ENCODE measurements around the gene IER2. TPM values are rescaled to one million over a fixed set of nuclear protein-coding genes. Genes with fewer than 3 reads are reported as not detected.

Gene IER2
- total and polyA plus RNA-seq, 9 of the 15 experiments (the other 6 are each of a cell fraction or from before 2014, with no cell fraction given): 4.5 to 205 (median 23.7) TPM

DNA sequence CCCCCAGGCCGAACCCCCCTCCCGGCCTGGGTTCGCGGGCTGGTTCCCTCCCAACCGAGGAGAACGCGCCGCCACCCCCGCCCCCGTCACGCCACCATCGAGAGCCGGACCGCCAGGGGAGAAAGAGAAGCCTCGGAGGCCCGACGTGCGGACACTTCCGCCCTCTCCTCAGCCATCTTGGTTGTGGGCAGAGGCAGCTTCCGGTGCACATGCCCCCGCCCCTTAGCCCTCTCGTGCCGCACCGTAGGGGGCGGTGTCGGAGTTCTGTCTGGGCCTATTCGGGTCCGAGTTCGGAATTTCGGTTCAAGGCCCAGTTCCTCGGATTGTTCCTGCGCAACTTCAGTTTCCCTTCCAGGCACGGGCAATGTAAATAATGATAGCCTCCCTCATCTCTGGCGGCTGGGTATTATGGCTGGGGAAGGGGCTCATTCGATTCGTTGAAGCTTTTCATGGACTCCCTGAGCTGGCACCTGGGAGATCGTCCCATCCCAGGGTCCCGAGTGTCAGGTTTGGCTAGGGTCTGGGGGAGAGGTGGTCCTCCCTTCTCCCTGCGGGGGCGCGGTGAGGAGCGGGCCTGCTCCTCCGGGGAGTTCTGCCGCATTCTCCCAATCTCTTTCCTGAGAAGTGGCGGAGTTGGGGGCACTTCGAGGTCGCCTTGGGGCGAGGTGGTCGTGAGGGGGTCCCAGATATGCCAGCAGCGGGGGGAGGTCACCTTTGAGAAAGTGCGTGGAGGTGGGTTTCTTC, at the start of gene IER2, which contains the start of gene STX10 (continued):
- TF ChIP-seq, protein P1, sequence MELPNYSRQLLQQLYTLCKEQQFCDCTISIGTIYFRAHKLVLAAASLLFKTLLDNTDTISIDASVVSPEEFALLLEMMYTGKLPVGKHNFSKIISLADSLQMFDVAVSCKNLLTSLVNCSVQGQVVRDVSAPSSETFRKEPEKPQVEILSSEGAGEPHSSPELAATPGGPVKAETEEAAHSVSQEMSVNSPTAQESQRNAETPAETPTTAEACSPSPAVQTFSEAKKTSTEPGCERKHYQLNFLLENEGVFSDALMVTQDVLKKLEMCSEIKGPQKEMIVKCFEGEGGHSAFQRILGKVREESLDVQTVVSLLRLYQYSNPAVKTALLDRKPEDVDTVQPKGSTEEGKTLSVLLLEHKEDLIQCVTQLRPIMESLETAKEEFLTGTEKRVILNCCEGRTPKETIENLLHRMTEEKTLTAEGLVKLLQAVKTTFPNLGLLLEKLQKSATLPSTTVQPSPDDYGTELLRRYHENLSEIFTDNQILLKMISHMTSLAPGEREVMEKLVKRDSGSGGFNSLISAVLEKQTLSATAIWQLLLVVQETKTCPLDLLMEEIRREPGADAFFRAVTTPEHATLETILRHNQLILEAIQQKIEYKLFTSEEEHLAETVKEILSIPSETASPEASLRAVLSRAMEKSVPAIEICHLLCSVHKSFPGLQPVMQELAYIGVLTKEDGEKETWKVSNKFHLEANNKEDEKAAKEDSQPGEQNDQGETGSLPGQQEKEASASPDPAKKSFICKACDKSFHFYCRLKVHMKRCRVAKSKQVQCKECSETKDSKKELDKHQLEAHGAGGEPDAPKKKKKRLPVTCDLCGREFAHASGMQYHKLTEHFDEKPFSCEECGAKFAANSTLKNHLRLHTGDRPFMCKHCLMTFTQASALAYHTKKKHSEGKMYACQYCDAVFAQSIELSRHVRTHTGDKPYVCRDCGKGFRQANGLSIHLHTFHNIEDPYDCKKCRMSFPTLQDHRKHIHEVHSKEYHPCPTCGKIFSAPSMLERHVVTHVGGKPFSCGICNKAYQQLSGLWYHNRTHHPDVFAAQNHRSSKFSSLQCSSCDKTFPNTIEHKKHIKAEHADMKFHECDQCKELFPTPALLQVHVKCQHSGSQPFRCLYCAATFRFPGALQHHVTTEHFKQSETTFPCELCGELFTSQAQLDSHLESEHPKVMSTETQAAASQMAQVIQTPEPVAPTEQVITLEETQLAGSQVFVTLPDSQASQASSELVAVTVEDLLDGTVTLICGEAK (IDR thresholded peaks at IDR 0.05): peak; percentile 98
- TF ChIP-seq, protein P1 (CRISPR knock-in tag; IDR thresholded peaks at IDR 0.05): no peak
- TF ChIP-seq NEUROD1 (IDR thresholded peaks at IDR 0.05; ENCODE audit: borderline replicate concordance, low read depth, low read length, partially characterized antibody) (peak; percentile 30), KDM2B (CRISPR knock-in tag; IDR thresholded peaks at IDR 0.05) (no peak), NONO (IDR thresholded peaks at IDR 0.05; ENCODE audit: low read depth in 2 of 2, low read length in 1 of 2) (no peak), ESRRA (IDR thresholded peaks at IDR 0.05; ENCODE audit: borderline replicate concordance, low read depth) (peak; percentile 74), DNMT1 (IDR thresholded peaks at IDR 0.05) (peak; percentile 92; the same call in 1 of the 2 replicates), NELFE (IDR thresholded peaks at IDR 0.05; ENCODE audit: insufficient read depth, insufficient read length) (no peak), TBL1XR1 (IDR thresholded peaks at IDR 0.05; ENCODE audit: low read length in 2 of 2) (peak in 1 of 2 experiments; percentile 37; a peak in 1 of 4 replicates), ZNF121 (CRISPR knock-in tag; conservative IDR thresholded peaks at IDR 0.05) (no peak), ADNP (tag; IDR thresholded peaks at IDR 0.05) (no peak), HDAC6 (IDR thresholded peaks at IDR 0.05; ENCODE audit: low read depth, low read length) (no peak), MAFF (IDR thresholded peaks at IDR 0.05; ENCODE audit: low read length) (no peak)
- TF ChIP-seq, protein P2, sequence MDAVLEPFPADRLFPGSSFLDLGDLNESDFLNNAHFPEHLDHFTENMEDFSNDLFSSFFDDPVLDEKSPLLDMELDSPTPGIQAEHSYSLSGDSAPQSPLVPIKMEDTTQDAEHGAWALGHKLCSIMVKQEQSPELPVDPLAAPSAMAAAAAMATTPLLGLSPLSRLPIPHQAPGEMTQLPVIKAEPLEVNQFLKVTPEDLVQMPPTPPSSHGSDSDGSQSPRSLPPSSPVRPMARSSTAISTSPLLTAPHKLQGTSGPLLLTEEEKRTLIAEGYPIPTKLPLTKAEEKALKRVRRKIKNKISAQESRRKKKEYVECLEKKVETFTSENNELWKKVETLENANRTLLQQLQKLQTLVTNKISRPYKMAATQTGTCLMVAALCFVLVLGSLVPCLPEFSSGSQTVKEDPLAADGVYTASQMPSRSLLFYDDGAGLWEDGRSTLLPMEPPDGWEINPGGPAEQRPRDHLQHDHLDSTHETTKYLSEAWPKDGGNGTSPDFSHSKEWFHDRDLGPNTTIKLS (IDR thresholded peaks at IDR 0.05; ENCODE audit: borderline replicate concordance, low read depth): peak; percentile 78
- TF ChIP-seq, protein P3, sequence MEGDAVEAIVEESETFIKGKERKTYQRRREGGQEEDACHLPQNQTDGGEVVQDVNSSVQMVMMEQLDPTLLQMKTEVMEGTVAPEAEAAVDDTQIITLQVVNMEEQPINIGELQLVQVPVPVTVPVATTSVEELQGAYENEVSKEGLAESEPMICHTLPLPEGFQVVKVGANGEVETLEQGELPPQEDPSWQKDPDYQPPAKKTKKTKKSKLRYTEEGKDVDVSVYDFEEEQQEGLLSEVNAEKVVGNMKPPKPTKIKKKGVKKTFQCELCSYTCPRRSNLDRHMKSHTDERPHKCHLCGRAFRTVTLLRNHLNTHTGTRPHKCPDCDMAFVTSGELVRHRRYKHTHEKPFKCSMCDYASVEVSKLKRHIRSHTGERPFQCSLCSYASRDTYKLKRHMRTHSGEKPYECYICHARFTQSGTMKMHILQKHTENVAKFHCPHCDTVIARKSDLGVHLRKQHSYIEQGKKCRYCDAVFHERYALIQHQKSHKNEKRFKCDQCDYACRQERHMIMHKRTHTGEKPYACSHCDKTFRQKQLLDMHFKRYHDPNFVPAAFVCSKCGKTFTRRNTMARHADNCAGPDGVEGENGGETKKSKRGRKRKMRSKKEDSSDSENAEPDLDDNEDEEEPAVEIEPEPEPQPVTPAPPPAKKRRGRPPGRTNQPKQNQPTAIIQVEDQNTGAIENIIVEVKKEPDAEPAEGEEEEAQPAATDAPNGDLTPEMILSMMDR (IDR thresholded peaks at IDR 0.05 in 2 of 3, conservative IDR thresholded peaks at IDR 0.05 in 1 of 3; ENCODE audit: insufficient read depth in 2 of 3, low read depth in 1 of 3, low read length in 3 of 3): peak; percentile 71 to 75 (median 73)
